CD4-positive, alpha-beta T cell (primary cell): ENCODE results near the gene SLC7A4. TPM values are rescaled to one million over a fixed set of nuclear protein-coding genes. Genes with fewer than 3 reads are reported as not detected.

Experiments used
- ATAC-seq: fragments of 200-7000 bp; cut with Tn5 transposase; one replicate; pipeline ENCODE4 v1.10.0; 2022; ENCODE audit warnings: mild to moderate bottlenecking; ENCODE audit not compliant: poor library complexity
- CTCF ChIA-PET: fragments of 350-600 bp; sonication (Branson Sonifier 250); formaldehyde crosslinking; loops from one replicate; lab custom pipeline; 2021; ENCODE audit warnings: antibody characterized with exemption, inconsistent platforms; lab: Charles Lee
- POLR2A ChIA-PET: fragments of 350-600 bp; sonication (Branson Sonifier 250); formaldehyde crosslinking; loops from one replicate; lab custom pipeline; 2021; ENCODE audit warnings: antibody characterized with exemption, inconsistent platforms; lab: Charles Lee
- DNase-seq, 14 experiments: peaks; one replicate each; pipeline ENCODE4 v3.0.0-alpha.2; 2013 to 2020; ENCODE audit warnings: mixed read lengths in 2 of 14
- H3K27ac ChIP-seq, 2 donors: one replicate each; pipeline versions ENCODE4 v1.5.1 to v1.7.0; 2013; ENCODE audit warnings: low read length in 2 of 2, low read depth in 1 of 2, mild to moderate bottlenecking in 1 of 2
- H3K27me3 ChIP-seq, 2 experiments: 1 replicate in 1 of 2; 2 replicates in 1 of 2; pipeline versions ENCODE4 v1.6.1 to v1.7.0; 2013; ENCODE audit warnings: low read length in 2 of 2, control low read depth in 1 of 2, mild to moderate bottlenecking in 1 of 2, moderate library complexity in 1 of 2; ENCODE audit not compliant: insufficient read depth in 2 of 2, control insufficient read depth in 1 of 2
- H3K36me3 ChIP-seq: one replicate; pipeline ENCODE4 v1.6.1; 2013; ENCODE audit warnings: low read length, control low read depth; ENCODE audit not compliant: insufficient read depth
- H3K4me1 ChIP-seq: one replicate; pipeline ENCODE4 v1.6.1; 2013; ENCODE audit warnings: low read length, control low read depth; ENCODE audit not compliant: insufficient read depth
- H3K4me3 ChIP-seq: one replicate; pipeline ENCODE4 v1.5.1; 2013; ENCODE audit warnings: mild to moderate bottlenecking, low read length, moderate library complexity
- H3K9me3 ChIP-seq, 2 experiments: 1 replicate in 1 of 2; 2 replicates in 1 of 2; pipeline versions ENCODE4 v1.6.1 to v1.7.0; 2013; ENCODE audit warnings: low read length in 2 of 2, mild to moderate bottlenecking in 2 of 2, control low read depth in 1 of 2, moderate library complexity in 1 of 2; ENCODE audit not compliant: control insufficient read depth in 1 of 2, insufficient read depth in 1 of 2
- H3K27ac Mint-ChIP-seq: one replicate; pipeline ENCODE4 v1.8.0; 2020; ENCODE audit warnings: mixed read lengths
- H3K27me3 Mint-ChIP-seq: one replicate; pipeline ENCODE4 v1.8.0; 2021; ENCODE audit warnings: mixed read lengths
- H3K36me3 Mint-ChIP-seq: one replicate; pipeline ENCODE4 v1.8.0; 2021; ENCODE audit warnings: low read depth, mixed read lengths
- H3K4me1 Mint-ChIP-seq: one replicate; pipeline ENCODE4 v1.8.0; 2021; ENCODE audit warnings: low read depth, mixed read lengths
- H3K4me3 Mint-ChIP-seq: one replicate; pipeline ENCODE4 v1.8.0; 2020; ENCODE audit warnings: mild to moderate bottlenecking, mixed read lengths
- H3K9me3 Mint-ChIP-seq: one replicate; pipeline ENCODE4 v1.8.0; 2020; ENCODE audit warnings: mixed read lengths
- intact Hi-C, 2 experiments: fragments of 100-400 bp; cut with DNase I in 1 of 2; cut with micrococcal nuclease in 1 of 2; formaldehyde crosslinking; loops; one replicate each; pipeline versions ENCODE4 v1.15.1 to v1.9.0; 2023 to 2025; cut with DNase I, micrococcal nuclease
- total RNA-seq, 174 experiments: library from RNA in 2 of 174; stranded (reverse) in 2 of 174; gene quantifications; one replicate each; pipeline ENCODE4 v1.2.3 and lab custom pipeline; 2021 to 2026
- TF ChIP-seq, protein P1 (sequence below): fragments of 200-600 bp; IDR thresholded peaks from one replicate; pipeline ENCODE4 v1.8.0; 2022; ENCODE audit warnings: antibody characterized with exemption, mild to moderate bottlenecking

SLC7A4 gene
- total RNA-seq, 2 experiments from 2014 or later: not detected

DNA sequence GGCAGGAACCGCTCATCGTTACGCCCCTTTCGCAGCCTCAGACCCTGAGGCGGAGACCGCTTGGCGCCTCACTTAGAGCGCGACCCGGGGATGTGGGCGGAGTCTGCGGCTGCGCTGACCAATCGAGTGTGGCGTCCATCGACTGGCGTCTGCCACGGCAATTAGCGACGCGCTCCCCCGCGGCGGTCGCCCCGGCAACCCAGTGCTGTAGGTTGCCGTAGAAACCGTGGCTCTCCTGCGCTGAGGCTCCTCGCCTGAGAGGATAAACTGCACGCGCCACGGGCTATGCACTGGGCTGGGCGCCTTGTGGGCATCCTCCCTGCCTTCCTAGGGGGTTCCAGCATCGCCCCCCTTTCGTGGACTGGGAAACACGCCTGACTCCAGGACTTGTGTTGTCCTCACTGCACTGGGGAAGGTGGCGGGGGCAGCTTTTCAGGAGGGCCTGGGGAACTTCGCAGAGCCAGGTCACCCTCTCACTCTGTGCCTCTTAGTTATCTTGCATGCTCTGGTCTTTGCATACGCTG, 18.1 kb downstream of the SLC7A4 start:
- POLR2A ChIA-PET: interaction anchor here (1.2 to 3.2 kb wide), 3 partner anchors 12 to 97 kb away, joined by 3 to 22 read pairs (median 9); partner anchors contain the start of genes CRKL and THAP7
- CTCF ChIA-PET: no interaction called here
- H3K36me3 ChIP-seq: no peaks in the 10 kb centered on the region
- H3K27ac ChIP-seq: peak overlapping the region; percentile 27 to 79
- peak; percentile 88 for ATAC-seq
- H3K4me1 ChIP-seq: peaks cover 26% of the 10 kb centered on the region
- TF ChIP-seq, protein P1, sequence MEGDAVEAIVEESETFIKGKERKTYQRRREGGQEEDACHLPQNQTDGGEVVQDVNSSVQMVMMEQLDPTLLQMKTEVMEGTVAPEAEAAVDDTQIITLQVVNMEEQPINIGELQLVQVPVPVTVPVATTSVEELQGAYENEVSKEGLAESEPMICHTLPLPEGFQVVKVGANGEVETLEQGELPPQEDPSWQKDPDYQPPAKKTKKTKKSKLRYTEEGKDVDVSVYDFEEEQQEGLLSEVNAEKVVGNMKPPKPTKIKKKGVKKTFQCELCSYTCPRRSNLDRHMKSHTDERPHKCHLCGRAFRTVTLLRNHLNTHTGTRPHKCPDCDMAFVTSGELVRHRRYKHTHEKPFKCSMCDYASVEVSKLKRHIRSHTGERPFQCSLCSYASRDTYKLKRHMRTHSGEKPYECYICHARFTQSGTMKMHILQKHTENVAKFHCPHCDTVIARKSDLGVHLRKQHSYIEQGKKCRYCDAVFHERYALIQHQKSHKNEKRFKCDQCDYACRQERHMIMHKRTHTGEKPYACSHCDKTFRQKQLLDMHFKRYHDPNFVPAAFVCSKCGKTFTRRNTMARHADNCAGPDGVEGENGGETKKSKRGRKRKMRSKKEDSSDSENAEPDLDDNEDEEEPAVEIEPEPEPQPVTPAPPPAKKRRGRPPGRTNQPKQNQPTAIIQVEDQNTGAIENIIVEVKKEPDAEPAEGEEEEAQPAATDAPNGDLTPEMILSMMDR: no peak
- H3K9me3 Mint-ChIP-seq: no peaks in the 10 kb centered on the region
- intact Hi-C loops: loop anchor here in 1 of 2 experiments (1.0 kb wide), 1 partner anchor 12 kb away; the partner anchor contains the start of gene THAP7
- no peaks in the 10 kb centered on the region for H3K27me3 ChIP-seq
- peak overlapping the region; percentile 59 for H3K4me3 ChIP-seq
- peaks cover 30% of the 10 kb centered on the region for H3K4me1 Mint-ChIP-seq
- peak overlapping the region; percentile 81 for H3K27ac Mint-ChIP-seq
- H3K36me3 Mint-ChIP-seq: no peaks in the 10 kb centered on the region
- peak; percentile 67 to 94 (median 80) for DNase-seq
- peak overlapping the region; percentile 86 for H3K4me3 Mint-ChIP-seq
- no peaks in the 10 kb centered on the region for H3K9me3 ChIP-seq
- no peaks in the 10 kb centered on the region for H3K27me3 Mint-ChIP-seq

DNA sequence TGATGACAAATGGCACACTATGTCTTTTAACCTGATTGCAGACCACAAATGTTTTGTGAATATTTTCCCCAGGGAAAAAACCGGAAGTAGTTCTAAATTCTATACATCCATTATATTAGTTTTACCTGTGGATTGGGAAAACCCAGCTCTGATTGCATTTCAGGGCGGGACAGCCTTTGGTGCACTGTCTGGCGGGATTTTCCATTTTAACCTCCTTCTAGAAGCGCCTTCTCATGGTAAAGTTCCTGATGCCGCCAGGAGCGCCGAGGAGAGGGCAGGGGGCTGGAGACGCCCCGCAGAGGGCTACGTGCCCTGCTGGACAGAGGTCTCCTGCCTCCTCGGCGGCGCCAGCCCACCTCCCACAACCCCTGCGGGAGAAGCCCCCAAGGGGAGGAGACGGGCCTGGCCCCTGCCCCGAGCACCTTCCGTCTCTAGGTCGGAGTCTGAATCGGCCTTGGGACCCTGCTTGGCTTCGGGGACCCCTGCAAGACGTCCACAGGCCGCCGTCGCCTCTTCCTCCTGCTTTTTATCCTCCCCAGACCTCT, 18.6 kb downstream of the SLC7A4 start:
- DNase-seq: no peak
- no peaks in the 10 kb centered on the region for H3K36me3 ChIP-seq
- H3K27me3 ChIP-seq: no peaks in the 10 kb centered on the region
- peaks cover 26% of the 10 kb centered on the region for H3K4me1 ChIP-seq
- peak overlapping the region; percentile 27 to 79 for H3K27ac ChIP-seq
- no peaks in the 10 kb centered on the region for H3K9me3 ChIP-seq
- ChIA-PET POLR2A (interaction anchor here (1.2 to 3.2 kb wide), 2 partner anchors 12 to 96 kb away, joined by 3 to 22 read pairs; partner anchors contain the start of genes CRKL and THAP7), CTCF (no interaction called here)
- Mint-ChIP-seq H3K9me3 (no peaks in the 10 kb centered on the region), H3K27me3 (no peaks in the 10 kb centered on the region), H3K4me1 (peaks cover 30% of the 10 kb centered on the region), H3K4me3 (peak overlapping the region; percentile 86), H3K36me3 (no peaks in the 10 kb centered on the region), H3K27ac (peak overlapping the region; percentile 81)
- intact Hi-C loops: loop anchor here in 1 of 2 experiments (1.0 kb wide), 1 partner anchor 11 kb away; the partner anchor contains the start of gene THAP7
- no peak for ATAC-seq
- H3K4me3 ChIP-seq: peak overlapping the region; percentile 59
- TF ChIP-seq, protein P1: no peak

DNA sequence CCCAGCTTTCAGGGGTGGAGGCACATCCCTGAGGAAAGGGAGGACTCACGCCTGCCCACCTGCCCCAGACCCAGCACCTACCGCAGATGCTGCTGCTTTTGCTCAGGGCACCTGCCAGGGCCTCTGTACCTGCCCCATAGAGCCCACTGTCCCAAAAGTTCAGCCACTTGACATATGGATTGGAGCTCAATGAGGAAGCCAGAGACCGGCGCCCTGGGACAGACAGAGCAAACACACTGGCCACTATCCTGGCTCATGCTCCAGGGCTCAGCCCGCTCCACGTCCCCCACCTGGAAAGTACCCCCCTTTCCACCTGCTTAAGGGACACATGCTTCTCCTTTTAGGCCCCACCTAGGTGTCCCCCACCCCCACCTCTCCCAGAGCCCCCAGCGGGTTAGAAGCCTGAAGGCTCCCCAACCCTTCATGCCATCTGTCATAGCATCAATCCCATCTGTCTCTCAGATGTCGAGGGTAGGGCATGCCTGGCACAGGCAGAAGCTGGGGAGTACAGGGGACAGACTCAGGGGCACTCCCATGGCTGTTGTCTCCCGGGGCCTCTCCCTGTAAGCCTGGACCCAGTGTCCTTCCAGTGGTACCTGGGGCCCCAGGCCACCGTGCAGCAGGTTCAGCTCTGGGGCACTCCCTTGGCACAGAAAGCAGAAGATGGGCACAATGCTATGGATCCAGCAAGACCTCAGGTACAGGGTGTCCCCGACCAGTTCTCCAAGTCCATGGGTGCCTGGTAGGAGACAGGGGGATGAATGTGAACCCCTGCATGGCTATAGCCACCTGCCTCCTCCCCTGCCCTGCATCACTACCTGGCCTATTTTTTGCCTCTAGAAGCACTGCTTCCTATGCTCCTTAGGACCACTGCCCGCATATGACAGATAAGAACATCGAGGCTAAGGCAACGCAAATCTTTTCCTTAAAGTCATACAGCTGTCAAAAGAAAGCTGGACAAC, 19.6 kb downstream of the SLC7A4 start:
- H3K9me3 Mint-ChIP-seq: no peaks in the 10 kb centered on the region
- peak overlapping the region; percentile 70 for H3K4me3 Mint-ChIP-seq
- Histone ChIP-seq H3K4me3 (no peak overlapping the region), H3K36me3 (no peaks in the 10 kb centered on the region), H3K27me3 (no peaks in the 10 kb centered on the region), H3K9me3 (no peaks in the 10 kb centered on the region), H3K27ac (peak overlapping the region in 1 of 2 donors; percentile 79), H3K4me1 (peaks cover 26% of the 10 kb centered on the region)
- intact Hi-C loops: no loop called here
- peaks cover 30% of the 10 kb centered on the region for H3K4me1 Mint-ChIP-seq
- H3K36me3 Mint-ChIP-seq: no peaks in the 10 kb centered on the region
- DNase-seq (peak in 1 of 14 experiments; percentile 15), ATAC-seq (no peak)
- ChIA-PET CTCF (no interaction called here), POLR2A (interaction anchor here (1.2 to 3.2 kb wide), 2 partner anchors 11 to 95 kb away, joined by 3 to 22 read pairs; partner anchors contain the start of genes CRKL and THAP7)
- H3K27ac Mint-ChIP-seq: peak overlapping the region; percentile 81
- no peaks in the 10 kb centered on the region for H3K27me3 Mint-ChIP-seq
- TF ChIP-seq, protein P1: no peak
